GM19023 (cell line): ENCODE results near the gene SSBP1.
"Not testable (repeated sequence)": the region's sequence is repeated elsewhere in the genome, so short reads cannot be mapped to it uniquely, and the experiment has no call there.

ENCODE experiments used
- ATAC-seq: cut with Tn5 transposase; IDR thresholded peaks from one replicate; pipeline ENCODE4 v1.9.1; 2021; ENCODE audit warnings: mild to moderate bottlenecking, moderate library complexity; ENCODE audit not compliant: unreplicated experiment

The SSBP1 gene

DNA sequence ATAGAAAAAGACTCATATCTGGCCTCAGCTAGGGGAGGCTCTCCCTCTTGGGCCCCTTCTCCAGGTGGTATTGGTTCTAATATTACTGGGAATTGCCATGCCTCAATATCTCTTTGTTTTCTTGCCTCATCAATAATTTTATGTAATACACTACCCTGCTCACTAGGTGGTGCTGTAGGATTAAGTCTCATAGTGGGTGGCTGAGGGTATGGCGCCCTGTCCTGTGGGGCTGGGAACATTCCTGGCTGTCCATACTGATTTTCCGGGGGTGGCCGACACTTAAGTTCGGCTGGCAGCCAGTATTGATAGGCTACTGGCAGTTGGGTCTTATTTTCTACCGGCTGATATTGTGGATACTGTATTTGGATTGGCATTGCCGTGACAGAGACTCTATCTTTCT lies 16.8 kb downstream of the SSBP1 start:
- no peak for ATAC-seq

DNA sequence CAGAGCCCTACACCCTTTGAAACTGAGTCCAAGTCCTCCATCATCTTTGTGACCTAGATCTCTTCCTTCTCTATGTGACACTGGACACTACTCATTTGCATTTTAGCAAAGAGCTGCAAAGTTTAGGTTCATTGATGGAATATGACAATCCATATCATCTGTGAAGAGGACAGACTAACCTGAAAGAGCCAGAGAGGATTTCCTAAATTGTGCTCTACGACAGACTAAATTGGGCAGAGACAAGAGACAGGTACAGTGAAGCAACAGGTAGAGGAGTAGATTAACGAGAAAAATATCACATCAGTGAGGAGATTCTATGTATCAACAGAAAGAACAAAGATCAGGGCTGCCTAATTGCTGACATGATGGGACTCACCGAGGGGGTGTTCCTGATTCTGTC lies 25.6 kb downstream of the SSBP1 start, which contains the start of gene TAS2R3:
Gene TAS2R3, plus strand, starts transcription at position 301 of the 400 bp plus-strand sequence. Its CDS starts 62 bp downstream, at position 363.
- no peak for ATAC-seq

DNA sequence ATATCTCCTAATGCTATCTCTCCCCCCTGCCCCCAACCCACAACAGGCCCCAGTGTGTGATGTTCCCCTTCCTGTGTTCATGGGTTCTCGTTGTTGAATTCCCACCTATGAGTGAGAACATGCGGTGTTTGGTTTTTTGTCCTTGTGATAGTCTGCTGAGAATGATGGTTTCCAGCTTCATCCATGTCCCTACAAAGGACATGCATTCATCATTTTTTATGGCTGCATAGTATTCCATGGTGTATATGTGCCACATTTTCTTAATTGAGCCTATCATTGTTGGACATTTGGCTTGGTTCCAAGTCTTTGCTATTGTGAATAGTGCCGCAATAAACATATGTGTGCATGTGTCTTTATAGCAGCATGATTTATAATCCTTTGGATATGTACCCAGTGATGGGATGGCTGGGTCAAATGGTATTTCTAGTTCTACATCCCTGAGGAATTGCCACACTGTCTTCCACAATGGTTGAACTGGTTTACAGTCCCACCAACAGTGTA lies 32.0 kb downstream of the SSBP1 start:
- not testable (repeated sequence) for ATAC-seq

DNA sequence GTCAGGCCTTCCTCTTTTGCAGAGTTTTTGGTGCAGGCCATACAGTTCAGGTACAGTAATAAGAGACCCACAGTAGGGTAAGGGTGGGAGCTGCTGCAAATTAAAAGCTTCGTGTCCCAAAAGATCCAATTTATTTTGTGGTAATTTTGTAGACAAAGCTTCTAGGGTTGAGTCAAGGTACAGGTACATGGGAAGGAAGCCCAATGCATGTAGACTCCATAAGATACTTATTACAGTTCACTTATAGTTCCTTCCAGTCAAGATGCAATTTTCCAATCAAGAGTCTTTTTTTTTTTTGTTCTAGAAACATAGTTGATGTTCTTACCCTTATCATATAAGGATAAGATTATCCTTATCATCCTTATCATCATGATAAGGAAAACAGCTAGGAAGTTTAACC lies 38.2 kb downstream of the SSBP1 start, which contains the start of gene TAS2R4:
Gene TAS2R4, plus strand, starts transcription at position 301 of the 400 bp plus-strand sequence. CDS start 1,815 bp downstream, outside the sequence.
- ATAC-seq: no peak

DNA sequence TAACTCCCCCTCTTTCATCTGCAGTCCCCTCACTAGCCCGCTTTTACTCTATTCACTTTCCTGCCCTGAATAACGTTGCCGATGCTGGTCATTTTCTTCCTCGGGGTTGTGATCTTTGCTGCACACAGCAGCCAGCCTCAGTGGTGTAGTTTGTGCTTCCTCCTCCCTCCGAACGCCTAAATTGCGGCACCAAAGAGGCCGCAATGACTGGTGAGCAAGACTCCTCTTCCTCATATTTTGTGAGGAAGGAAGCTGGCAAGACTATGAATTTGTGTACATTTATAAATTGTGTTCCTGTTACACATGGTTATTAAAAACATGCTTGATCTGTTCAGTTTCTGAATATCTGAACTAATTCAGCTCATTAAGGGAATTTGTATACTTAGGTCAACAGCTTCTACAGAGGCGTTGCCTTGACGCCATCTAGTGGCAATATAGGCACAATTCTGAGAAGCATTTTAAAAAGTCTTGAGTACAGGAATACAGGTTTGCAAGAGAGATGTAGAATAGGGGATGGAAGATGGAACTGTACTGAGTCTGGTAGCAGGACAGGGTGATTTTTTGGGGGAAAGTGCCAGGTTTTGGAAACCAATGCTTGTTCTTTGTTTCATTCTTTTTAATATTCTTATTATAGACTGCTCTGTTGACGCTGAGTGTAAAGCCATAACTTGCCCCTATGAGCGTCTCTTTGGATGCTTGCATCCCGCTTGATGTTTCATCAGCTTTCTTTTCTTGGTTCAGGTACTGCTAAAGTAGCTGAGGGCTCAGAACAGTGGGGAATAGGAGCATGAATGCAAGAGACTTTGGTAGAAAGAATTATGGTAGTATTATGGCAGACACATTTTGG lies 47.8 kb downstream of the SSBP1 start:
- peak; percentile 45 for ATAC-seq

DNA sequence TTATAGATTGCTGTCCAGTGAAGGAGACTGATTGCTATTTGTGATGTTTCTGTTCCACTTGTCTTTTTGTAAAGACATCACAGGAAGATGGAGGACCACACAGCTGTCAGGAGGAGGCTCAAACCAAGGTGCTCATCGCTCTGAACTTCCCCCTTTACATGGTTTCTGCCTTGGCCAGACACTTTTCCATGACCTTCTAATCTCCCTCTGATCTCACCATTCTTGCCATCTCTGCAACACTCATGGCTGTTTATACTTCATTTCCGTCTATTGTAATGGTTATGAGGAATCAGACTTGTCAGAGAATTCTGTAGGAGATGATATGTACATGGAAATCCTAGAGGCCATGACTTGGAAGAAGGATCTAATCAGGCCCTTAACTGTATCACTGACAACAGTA lies 50.1 kb downstream of the SSBP1 start:
- no peak for ATAC-seq

DNA sequence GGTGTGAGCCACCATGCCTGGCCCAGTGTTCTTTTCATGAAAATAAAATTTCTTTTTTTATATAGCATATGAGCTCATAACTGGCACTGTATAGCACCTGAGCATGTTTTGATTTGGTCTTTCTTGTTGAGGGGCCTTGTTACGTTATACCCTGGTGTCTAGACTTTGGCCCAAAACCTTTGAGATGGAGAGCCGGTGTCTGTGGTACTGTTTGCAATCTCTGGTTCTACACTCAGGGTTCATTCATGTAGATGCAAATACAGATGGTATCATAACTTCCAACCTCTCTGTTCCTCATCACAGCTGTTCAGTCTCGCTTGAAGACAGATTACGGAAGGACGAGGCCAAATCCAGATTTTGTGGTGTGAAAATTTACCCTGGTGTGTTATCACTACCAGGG lies 51.8 kb downstream of the SSBP1 start, which contains the start of gene TAS2R5:
Gene TAS2R5, plus strand, starts transcription at position 301 of the 400 bp plus-strand sequence. CDS start 145 bp downstream, outside the sequence.
- no peak for ATAC-seq

DNA sequence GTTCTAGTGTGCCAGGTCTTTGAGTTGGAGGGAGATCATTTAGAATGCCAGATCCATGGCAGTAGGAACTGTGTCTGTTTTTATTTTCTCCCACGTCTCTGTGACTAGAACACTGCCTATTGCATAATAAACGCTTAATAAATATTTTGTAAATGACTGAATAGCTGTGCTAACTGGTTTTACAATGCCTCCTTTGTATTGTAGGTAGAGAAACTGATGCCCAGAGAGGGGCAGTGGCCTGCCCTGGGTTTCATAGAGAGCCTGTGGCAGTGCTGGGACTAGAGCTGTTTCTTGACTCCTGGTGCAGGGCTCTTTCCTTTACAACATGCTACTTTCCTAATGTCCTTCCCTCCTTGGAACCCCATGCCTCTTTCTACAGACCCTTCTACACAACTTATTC lies 54.4 kb downstream of the SSBP1 start:
- ATAC-seq: no peak
